Sigmoid colon (tissue), 7 donors: ENCODE data around the gene VPS18. TPM values are rescaled to one million over a fixed set of nuclear protein-coding genes. Genes with fewer than 3 reads are reported as not detected.

Experiments
- DNase-seq: peaks from one replicate; pipeline ENCODE4 v3.0.0-alpha.2; 2019
- H3K27ac ChIP-seq, 4 donors: fragments of 200-600 bp; sonication (generic); one replicate each; pipeline ENCODE4 v1.5.1; 2016 to 2019; ENCODE audit warnings: mild to moderate bottlenecking in 1 of 4
- H3K27me3 ChIP-seq, 3 donors: fragments of 200-600 bp; sonication (generic); one replicate each; pipeline ENCODE4 v1.5.1; 2019; ENCODE audit warnings: mild to moderate bottlenecking in 1 of 3
- H3K36me3 ChIP-seq, 4 donors: fragments of 200-600 bp; sonication (generic); one replicate each; pipeline ENCODE4 v1.5.1; 2016 to 2019
- H3K4me1 ChIP-seq, 4 donors: fragments of 200-600 bp; sonication (generic); one replicate each; pipeline ENCODE4 v1.5.1; 2017 to 2019
- H3K4me3 ChIP-seq, 4 donors: fragments of 200-600 bp; sonication (generic); one replicate each; pipeline ENCODE4 v1.5.1; 2017 to 2019; ENCODE audit warnings: mild to moderate bottlenecking in 2 of 4, moderate library complexity in 1 of 4
- H3K9me3 ChIP-seq, 4 donors: fragments of 200-600 bp in 3 of 4; sonication (generic) in 3 of 4; one replicate each; pipeline versions ENCODE4 v1.5.1 to v1.6.1; 2013 to 2019
- CTCF ChIP-seq, 4 experiments: fragments of 450-650 bp in 3 of 4; fragments of 200-600 bp in 1 of 4; IDR thresholded peaks; one replicate each; pipeline ENCODE4 v1.5.1; 2016 to 2019; ENCODE audit warnings: antibody characterized with exemption in 4 of 4, mild to moderate bottlenecking in 3 of 4, moderate library complexity in 2 of 4
- EP300 ChIP-seq, 4 donors: sonication (generic); formaldehyde crosslinking; IDR thresholded peaks; one replicate each; pipeline ENCODE4 v1.6.1; 2017; ENCODE audit warnings: antibody characterized with exemption in 4 of 4
- POLR2A ChIP-seq, 2 donors: fragments of 450-650 bp; IDR thresholded peaks; one replicate each; pipeline ENCODE4 v1.6.1; 2016; ENCODE audit warnings: antibody characterized with exemption in 2 of 2, mild to moderate bottlenecking in 2 of 2, moderate library complexity in 2 of 2
- POLR2AphosphoS5 ChIP-seq, 4 donors: sonication (generic); formaldehyde crosslinking; IDR thresholded peaks; one replicate each; pipeline ENCODE4 v1.6.1; 2017; ENCODE audit warnings: antibody characterized with exemption in 4 of 4
- WGBS, 2 donors: extraction: QIAGEN DNeasy Blood & Tissue Kit; methylation state at CpG; one replicate each; pipeline ENCODE4 v1.1.7; 2013; 5-methylcytosine and 5-hydroxymethylcytosine counted together
- intact Hi-C: fragments of 100-400 bp; cut with DNase I; formaldehyde crosslinking; loops from one replicate; pipeline ENCODE4 v1.15.1; 2023
- polyA plus RNA-seq, 3 donors: library from polyadenylated mRNA; stranded (reverse); fragments of 200-250 nt; gene quantifications; one replicate each; pipeline ENCODE4 v1.2.3, GENCODE V29; 2013
- total RNA-seq, 4 donors: library from RNA; depleted of rRNA; stranded (reverse); fragments of >200 nt; gene quantifications; one replicate each; pipeline ENCODE4 v1.1.0, GENCODE V29; 2016
- donor health status: healthy with polysubstance abuse.
- donor health status: Bipolar disorder and iron deficiency.
- donor health status: healthy.

VPS18 gene
- total and polyA plus RNA-seq, 7 donors, result 4.8 to 19.6 (median 17.4) TPM

GRCh38 chr15:40872791-40873693 is 21.2 kb upstream of the VPS18 start:
- Histone ChIP-seq H3K27ac (no peak overlapping the region), H3K9me3 (no peaks in the 10 kb centered on the region), H3K36me3 (no peaks in the 10 kb centered on the region), H3K4me1 (peaks cover 0 to 15% (median 12%) of the 10 kb centered on the region in 4 donors), H3K27me3 (peaks cover 0 to 28% (median 22%) of the 10 kb centered on the region in 3 donors), H3K4me3 (peak overlapping the region in 3 of 4 donors; percentile 41 to 56 (median 53))
- no peak for DNase-seq
- intact Hi-C loops, result no loop called here
- TF ChIP-seq POLR2AphosphoS5 (IDR thresholded peaks at IDR 0.05), result no peak
- no peak for TF ChIP-seq POLR2A (IDR thresholded peaks at IDR 0.05)
- no peak for TF ChIP-seq CTCF (IDR thresholded peaks at IDR 0.05)
- no peak for TF ChIP-seq EP300 (IDR thresholded peaks at IDR 0.05)
- 58 to 68% methylated on average over 33 of the region's 33 CpGs for WGBS, 2 donors

DNA sequence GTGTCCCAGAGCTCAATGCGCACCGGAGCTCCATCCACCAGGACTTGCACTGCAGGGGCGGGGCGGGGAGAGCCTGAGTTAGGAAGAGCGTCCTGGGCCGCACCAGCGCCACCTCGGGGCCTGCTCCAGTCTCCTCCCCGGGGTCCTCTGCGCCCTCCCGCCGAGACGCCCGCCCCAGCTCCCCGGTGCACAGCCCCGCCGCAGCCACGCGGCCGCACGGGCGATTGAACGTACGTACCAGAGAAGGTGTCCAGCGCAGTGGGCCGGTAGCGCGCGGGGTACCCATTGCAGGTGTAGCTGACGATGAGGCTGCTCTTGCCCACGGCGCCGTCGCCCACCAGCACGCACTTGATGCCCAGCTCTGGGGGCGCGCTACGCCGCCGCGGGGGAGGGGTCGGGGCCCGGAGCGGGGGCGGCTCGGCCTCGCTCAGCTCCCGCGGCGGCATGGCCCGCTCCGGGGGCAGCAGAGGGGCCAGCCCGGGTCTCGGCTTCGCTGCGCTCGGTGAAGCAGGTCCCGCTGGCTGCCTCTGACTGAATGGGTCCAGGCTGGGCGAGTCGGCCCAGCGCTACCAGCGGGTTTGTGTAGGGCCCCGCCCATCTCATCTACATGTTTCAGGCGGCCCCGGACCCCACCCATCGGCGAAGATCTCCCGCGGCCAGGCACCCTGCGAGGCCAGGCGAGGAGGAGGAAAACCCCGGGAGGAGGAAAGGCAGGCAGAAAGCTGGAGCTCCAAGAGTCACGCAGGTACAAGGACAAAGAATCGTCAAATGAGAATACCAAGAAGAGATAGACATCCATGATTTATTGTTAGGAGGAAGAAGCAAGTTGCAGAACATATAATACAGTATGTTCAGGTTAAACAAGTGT is 20.3 kb upstream of the VPS18 start, which contains the start of gene RHOV:
TSS of gene RHOV (minus strand) at position 541 of the 868 bp plus-strand sequence. CDS start at position 446, 95 bp downstream.
- Histone ChIP-seq H3K36me3 (no peaks in the 10 kb centered on the region), H3K9me3 (no peaks in the 10 kb centered on the region), H3K4me1 (peaks cover 0 to 15% (median 12%) of the 10 kb centered on the region in 4 donors), H3K27me3 (peaks cover 0 to 28% (median 22%) of the 10 kb centered on the region in 3 donors), H3K4me3 (peak within 1 kb of the TSS in 3 of 4 donors; percentile 41 to 56 (median 53)), H3K27ac (no peak within 1 kb of the TSS)
- WGBS, 2 donors, result 1% methylated on average over 74 of the region's 74 CpGs
- DNase-seq, result peak; percentile 72
- TF ChIP-seq CTCF (IDR thresholded peaks at IDR 0.05), result peak in 1 of 4 experiments; percentile 9
- TF ChIP-seq POLR2A (IDR thresholded peaks at IDR 0.05), result no peak
- intact Hi-C loops, result no loop called here

- Histone ChIP-seq H3K9me3 (no peaks in the 10 kb centered on the region), H3K27me3 (peaks cover 0 to 28% (median 22%) of the 10 kb centered on the region in 3 donors), H3K4me1 (peaks cover 0 to 15% (median 12%) of the 10 kb centered on the region in 4 donors), H3K36me3 (no peaks in the 10 kb centered on the region), H3K4me3 (no peak overlapping the region), H3K27ac (no peak overlapping the region)
- no peak for DNase-seq
- TF ChIP-seq POLR2A (IDR thresholded peaks at IDR 0.05), result no peak
- WGBS, 2 donors, result 84 to 92% methylated on average over 6 of the region's 6 CpGs
- intact Hi-C loops, result no loop called here
Measured at GRCh38 chr15:40875991-40876730, 18.1 kb upstream of the VPS18 start.

GRCh38 chr15:40877694-40878093 is 16.6 kb upstream of the VPS18 start:
- Histone ChIP-seq H3K27ac (no peak overlapping the region), H3K4me1 (peaks cover 0 to 15% (median 12%) of the 10 kb centered on the region in 4 donors), H3K4me3 (no peak overlapping the region), H3K27me3 (peaks cover 0 to 14% (median 14%) of the 10 kb centered on the region in 3 donors), H3K9me3 (no peaks in the 10 kb centered on the region), H3K36me3 (no peaks in the 10 kb centered on the region)
- DNase-seq, result no peak
- WGBS, 2 donors, result 79 to 86% methylated on average over 2 of the region's 2 CpGs
- no peak for TF ChIP-seq POLR2AphosphoS5 (IDR thresholded peaks at IDR 0.05)
- TF ChIP-seq CTCF (IDR thresholded peaks at IDR 0.05), result no peak
- TF ChIP-seq EP300 (IDR thresholded peaks at IDR 0.05), result no peak
- TF ChIP-seq POLR2A (IDR thresholded peaks at IDR 0.05), result no peak
- intact Hi-C loops, result no loop called here
